Motor neuron (in vitro differentiated cells): ENCODE data around the gene GRID1. TPM values are rescaled to one million over a fixed set of nuclear protein-coding genes. Genes with fewer than 3 reads are reported as not detected.

Experiments
- ATAC-seq, 8 experiments: fragments of 200-7000 bp; cut with Tn5 transposase; replicated peaks in 6 of 8; 2 replicates each; pipeline ENCODE4 v1.8.0; 2021; ENCODE audit warnings: mild to moderate bottlenecking in 8 of 8, moderate library complexity in 8 of 8
- H3K27ac ChIP-seq, 2 donors: fragments of 250-450 bp; sonication (Bioruptor Pico); 2 replicates each; pipeline ENCODE4 v1.9.0; 2021; ENCODE audit warnings: antibody characterized with exemption in 2 of 2, mild to moderate bottlenecking in 2 of 2, moderate library complexity in 1 of 2
- H3K4me1 ChIP-seq, 2 donors: fragments of 250-450 bp; sonication (Bioruptor Pico); replicated peaks in 1 of 2; 2 replicates each; pipeline ENCODE4 v1.6.1; 2021; ENCODE audit warnings: antibody characterized with exemption in 2 of 2, mild to moderate bottlenecking in 2 of 2, moderate library complexity in 1 of 2
- H3K4me3 ChIP-seq, 5 donors: fragments of 250-450 bp; sonication (Bioruptor Pico); 2 replicates each; pipeline ENCODE4 v1.9.0; 2021; ENCODE audit warnings: antibody characterized with exemption in 5 of 5, mild to moderate bottlenecking in 5 of 5, moderate library complexity in 4 of 5
- WGBS, 10 experiments: fragments of 450-650 bp; shearing (Covaris generic); methylation state at CpG; one replicate each; pipeline ENCODE4 v1.0.0; 2022; 5-methylcytosine and 5-hydroxymethylcytosine counted together
- in situ Hi-C, 9 experiments: fragments of 400-800 bp; cut with MboI; loops; one replicate each; pipeline ENCODE4 v1.15.0; 2021; ENCODE audit warnings: low sequenced_read_pairs in 9 of 9, low pct_unique_long_range_greater_than_20kb in 2 of 9; ENCODE audit not compliant: unreplicated experiment in 9 of 9
- total RNA-seq, 8 experiments: library from RNA; unstranded; fragments of 300-600 nt; gene quantifications; 2 replicates each; pipeline versions ENCODE4 v1.2.3 to v1.2.4, GENCODE V29; 2022

Gene GRID1
- total RNA-seq, 8 experiments from 2014 or later, result 0.15 to 10.0 (median 6.0) TPM

GRCh38 chr10:85638797-85639196, 727.8 kb downstream of the GRID1 start:
- ATAC-seq, result no peak
- Histone ChIP-seq H3K4me1 (peaks cover 0 to 13% of the 10 kb centered on the region in 2 donors), H3K4me3 (no peak overlapping the region), H3K27ac (no peak overlapping the region)
- in situ Hi-C loops, result no loop called here

GRCh38 chr10:85635650-85636049, 730.9 kb downstream of the GRID1 start:
- 20 to 79% (median 64%) methylated on average over 1 to 5 of the region's 5 CpGs; no CpG with 5 or more reads in 3 of the 10 experiments for WGBS, 10 experiments
- ATAC-seq, result no peak

DNA sequence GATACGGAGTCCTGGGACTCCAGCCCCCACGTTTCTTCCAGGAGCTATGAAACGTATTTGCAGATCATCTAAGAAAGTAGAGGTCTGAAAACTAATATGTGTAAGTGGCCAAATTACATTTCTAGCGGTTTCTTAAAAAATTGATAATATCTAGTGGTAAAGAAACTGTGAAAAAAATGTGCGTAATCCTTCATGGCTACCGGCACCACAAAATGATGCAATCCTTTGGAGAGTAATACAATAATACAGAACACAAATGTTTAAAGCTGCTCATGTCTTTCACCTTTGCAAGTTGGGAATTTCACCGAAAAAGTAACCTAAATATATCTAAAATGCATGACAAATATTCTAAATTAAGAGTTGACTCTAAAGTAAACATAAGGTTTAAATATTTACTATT, 742.1 kb downstream of the GRID1 start:
- ATAC-seq, result no peak
- H3K27ac ChIP-seq, result no peak overlapping the region
- H3K4me1 ChIP-seq, result peaks cover 0 to 4% of the 10 kb centered on the region in 2 donors
- in situ Hi-C loops, result no loop called here
- H3K4me3 ChIP-seq, result no peak overlapping the region
- WGBS, 10 experiments, result 10 to 97% (median 79%) methylated on average over 2 to 7 of the region's 7 CpGs

More at GRCh38 chr10:85635650-85636049, 730.9 kb downstream of the GRID1 start:
- H3K4me3 ChIP-seq, result no peak overlapping the region
- H3K27ac ChIP-seq, result no peak overlapping the region
- in situ Hi-C loops, result no loop called here
- H3K4me1 ChIP-seq, result no peaks in the 10 kb centered on the region

GRCh38 chr10:85623758-85624157, 742.8 kb downstream of the GRID1 start:
- no peak overlapping the region for H3K4me3 ChIP-seq
- no peak overlapping the region for H3K27ac ChIP-seq
- no peak for ATAC-seq
- in situ Hi-C loops, result no loop called here
- H3K4me1 ChIP-seq, result peaks cover 0 to 4% of the 10 kb centered on the region in 2 donors

DNA sequence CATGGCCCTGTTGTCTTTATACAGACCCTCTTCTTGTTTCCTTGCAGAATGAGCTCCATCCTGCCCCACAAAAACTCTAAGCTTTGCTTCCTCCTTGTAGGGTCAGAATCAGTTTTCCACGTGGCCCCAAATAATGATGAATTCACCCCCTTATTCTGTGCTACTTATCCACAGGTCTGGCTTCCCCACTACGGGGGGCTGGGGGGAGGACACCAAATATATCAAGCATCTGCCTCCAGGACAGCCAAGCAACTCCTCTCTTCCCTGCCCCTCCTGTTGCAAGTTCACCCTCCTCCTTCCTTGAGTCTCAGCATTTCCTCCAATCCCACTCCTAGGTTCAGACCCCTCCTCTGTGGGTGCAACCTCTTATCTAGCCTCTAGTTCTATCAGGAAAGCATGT, 743.3 kb downstream of the GRID1 start:
- 0 to 80% (median 40%) methylated on average over 1 to 2 of the region's 2 CpGs; no CpG with 5 or more reads in 1 of the 10 experiments for WGBS, 10 experiments
- Histone ChIP-seq H3K4me1 (peaks cover 0 to 4% of the 10 kb centered on the region in 2 donors), H3K4me3 (no peak overlapping the region), H3K27ac (no peak overlapping the region)
- in situ Hi-C loops, result no loop called here
- ATAC-seq, result no peak

GRCh38 chr10:85622425-85622824, 744.2 kb downstream of the GRID1 start:
- 27 to 100% (median 95%) methylated on average over 1 to 3 of the region's 3 CpGs; no CpG with 5 or more reads in 3 of the 10 experiments for WGBS, 10 experiments
- no peak overlapping the region for H3K4me3 ChIP-seq
- H3K4me1 ChIP-seq, result peaks cover 0 to 4% of the 10 kb centered on the region in 2 donors
- in situ Hi-C loops, result no loop called here
- no peak overlapping the region for H3K27ac ChIP-seq
- ATAC-seq, result no peak

DNA sequence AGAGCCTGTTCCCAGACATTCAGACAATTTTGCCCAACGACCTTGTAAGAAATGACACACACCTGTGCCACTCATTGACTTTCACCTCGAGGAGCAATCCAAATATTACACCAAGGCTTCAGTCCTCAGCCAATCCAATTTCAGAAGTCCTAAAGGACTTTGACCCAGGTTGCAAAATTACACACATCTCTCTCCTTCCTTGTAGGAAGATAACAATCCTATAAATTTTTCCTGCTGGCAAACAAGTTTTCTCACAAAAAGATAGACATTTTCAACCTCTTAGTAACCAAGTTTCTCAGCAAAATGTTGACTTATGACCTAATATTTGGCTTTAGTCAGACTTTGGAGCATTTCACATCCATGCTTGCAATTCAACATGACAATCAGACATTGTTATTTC, 745.0 kb downstream of the GRID1 start:
- no peak for ATAC-seq
- no peak overlapping the region for H3K27ac ChIP-seq
- WGBS, 10 experiments, result 0 to 62% (median 0%) methylated on average over 1 to 2 of the region's 2 CpGs; no CpG with 5 or more reads in 7 of the 10 experiments
- in situ Hi-C loops, result no loop called here
- H3K4me1 ChIP-seq, result peaks cover 0 to 4% of the 10 kb centered on the region in 2 donors
- no peak overlapping the region for H3K4me3 ChIP-seq

DNA sequence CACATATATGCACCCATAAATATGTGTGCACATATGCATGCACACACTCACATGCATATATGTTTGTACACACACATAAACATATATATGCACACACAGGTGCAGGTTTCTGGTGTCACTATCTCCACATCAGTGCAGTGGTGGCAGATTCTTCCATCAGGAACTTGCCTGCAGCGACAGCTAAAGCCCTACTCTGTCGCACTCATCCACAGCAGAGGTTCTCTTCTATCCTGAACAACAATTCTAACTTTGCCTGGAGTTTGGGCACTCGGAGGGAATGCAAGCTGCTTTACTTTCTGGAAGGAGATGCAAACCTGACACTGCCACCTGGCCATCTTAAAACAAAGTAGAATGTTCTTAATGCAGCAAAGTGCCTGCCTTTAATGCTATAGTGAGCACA, 745.8 kb downstream of the GRID1 start:
- Histone ChIP-seq H3K4me1 (peaks cover 0 to 4% of the 10 kb centered on the region in 2 donors), H3K4me3 (no peak overlapping the region), H3K27ac (no peak overlapping the region)
- 50 to 100% (median 91%) methylated on average over 1 to 3 of the region's 3 CpGs; no CpG with 5 or more reads in 7 of the 10 experiments for WGBS, 10 experiments
- ATAC-seq, result no peak
- in situ Hi-C loops, result no loop called here

- no peak for ATAC-seq
- no peak overlapping the region for H3K27ac ChIP-seq
- WGBS, 10 experiments, result 40 to 100% (median 94%) methylated on average over 1 to 9 of the region's 9 CpGs; no CpG with 5 or more reads in 3 of the 10 experiments
- H3K4me3 ChIP-seq, result no peak overlapping the region
- in situ Hi-C loops, result no loop called here
- peaks cover 0 to 4% of the 10 kb centered on the region in 2 donors for H3K4me1 ChIP-seq
These were observed 746.8 kb downstream of the GRID1 start for GRCh38 chr10:85619832-85620231.

GRCh38 chr10:85618841-85619240, 747.8 kb downstream of the GRID1 start:
- H3K27ac ChIP-seq, result no peak overlapping the region
- no peak overlapping the region for H3K4me3 ChIP-seq
- 20 to 83% (median 53%) methylated on average over 1 to 2 of the region's 3 CpGs; no CpG with 5 or more reads in 6 of the 10 experiments for WGBS, 10 experiments
- in situ Hi-C loops, result no loop called here
- no peak for ATAC-seq
- no peaks in the 10 kb centered on the region for H3K4me1 ChIP-seq

DNA sequence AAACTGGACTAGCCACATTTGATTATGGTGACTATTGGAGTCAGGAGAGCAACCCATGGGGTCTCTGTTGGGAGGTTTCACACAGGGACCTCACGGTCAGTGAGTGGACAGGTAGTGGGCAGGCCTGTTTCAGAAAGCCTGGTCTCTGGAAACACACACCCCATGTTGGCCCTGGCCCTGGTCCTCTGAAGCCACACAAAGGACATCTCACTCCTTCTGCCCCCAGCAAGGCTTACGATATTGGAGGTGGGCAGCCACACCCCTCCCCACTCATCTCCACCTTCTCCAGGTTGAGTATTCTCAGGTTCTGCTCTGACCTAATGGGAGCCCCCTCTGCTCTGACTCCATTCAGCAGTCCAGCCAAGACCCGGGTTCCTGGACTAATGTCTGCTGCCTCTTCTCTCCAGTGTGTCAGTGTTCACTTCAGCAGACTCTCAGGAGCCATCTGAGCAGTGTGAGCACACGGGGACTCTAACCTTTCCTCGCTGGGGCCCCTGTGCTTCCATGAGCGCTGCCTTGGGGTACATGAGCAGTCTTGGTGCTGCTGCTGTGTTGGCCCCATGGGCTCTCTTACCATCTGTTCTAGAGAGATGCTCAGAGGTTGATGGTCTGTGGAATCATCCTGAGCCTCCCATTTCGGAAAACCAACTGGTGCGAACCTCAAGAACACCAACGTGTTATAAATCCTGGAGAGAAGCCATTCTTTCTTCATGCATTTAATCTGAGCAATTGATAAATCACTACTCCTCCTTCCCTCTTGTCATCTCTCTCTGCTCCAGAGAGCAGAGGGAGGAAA, 748.6 kb downstream of the GRID1 start:
- Histone ChIP-seq H3K4me1 (no peaks in the 10 kb centered on the region), H3K4me3 (no peak overlapping the region), H3K27ac (no peak overlapping the region)
- no peak for ATAC-seq
- in situ Hi-C loops, result no loop called here
- 0 to 100% (median 83%) methylated on average over 1 to 9 of the region's 9 CpGs for WGBS, 10 experiments

DNA sequence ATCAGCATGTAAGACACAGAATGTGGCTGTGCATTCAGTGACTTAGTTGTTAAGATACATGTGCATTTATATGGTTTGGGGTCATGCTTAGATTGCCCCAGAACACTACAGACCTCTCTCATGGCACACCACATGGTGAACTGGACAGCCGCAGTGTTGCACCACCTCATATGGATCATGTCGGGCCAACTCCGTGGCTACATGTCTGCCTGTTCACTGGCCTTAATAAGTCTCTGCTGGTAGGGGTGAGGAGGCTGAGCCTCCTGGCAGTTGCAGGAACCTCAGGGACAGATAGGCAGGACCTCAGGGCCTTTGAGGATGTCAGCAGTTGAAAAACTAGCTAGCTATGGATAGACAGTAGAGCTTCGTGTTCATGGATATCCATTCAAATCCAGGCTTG, 751.0 kb downstream of the GRID1 start:
- H3K4me3 ChIP-seq, result no peak overlapping the region
- H3K4me1 ChIP-seq, result peaks cover 0 to 10% of the 10 kb centered on the region in 2 donors
- 71 to 100% (median 71%) methylated on average over 1 to 4 of the region's 4 CpGs; no CpG with 5 or more reads in 7 of the 10 experiments for WGBS, 10 experiments
- in situ Hi-C loops, result no loop called here
- no peak for ATAC-seq
- H3K27ac ChIP-seq, result no peak overlapping the region

DNA sequence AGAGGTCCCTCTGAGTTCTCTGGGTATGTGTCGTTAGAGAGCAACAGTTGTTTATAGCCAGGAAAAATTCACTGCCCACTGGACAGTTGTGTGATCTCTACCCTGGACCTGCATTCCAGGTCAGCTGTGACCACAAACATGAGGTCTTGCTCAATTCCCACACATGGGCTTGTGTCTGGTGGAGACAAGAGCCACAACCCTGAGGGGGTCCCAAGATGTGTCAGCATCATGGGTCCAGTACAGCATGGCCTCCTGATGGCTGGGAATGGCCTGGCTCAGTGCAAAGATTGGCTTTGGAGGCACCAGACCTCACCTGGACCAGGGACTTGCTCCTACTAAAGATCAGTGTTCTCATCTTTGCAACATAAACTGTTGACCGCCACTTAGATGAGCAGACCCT, 751.6 kb downstream of the GRID1 start:
- no peak for ATAC-seq
- in situ Hi-C loops, result no loop called here
- Histone ChIP-seq H3K4me1 (peaks cover 5 to 11% of the 10 kb centered on the region in 2 donors), H3K27ac (no peak overlapping the region), H3K4me3 (no peak overlapping the region)
- 100% methylated on average over 1 to 2 of the region's 2 CpGs; no CpG with 5 or more reads in 7 of the 10 experiments for WGBS, 10 experiments

DNA sequence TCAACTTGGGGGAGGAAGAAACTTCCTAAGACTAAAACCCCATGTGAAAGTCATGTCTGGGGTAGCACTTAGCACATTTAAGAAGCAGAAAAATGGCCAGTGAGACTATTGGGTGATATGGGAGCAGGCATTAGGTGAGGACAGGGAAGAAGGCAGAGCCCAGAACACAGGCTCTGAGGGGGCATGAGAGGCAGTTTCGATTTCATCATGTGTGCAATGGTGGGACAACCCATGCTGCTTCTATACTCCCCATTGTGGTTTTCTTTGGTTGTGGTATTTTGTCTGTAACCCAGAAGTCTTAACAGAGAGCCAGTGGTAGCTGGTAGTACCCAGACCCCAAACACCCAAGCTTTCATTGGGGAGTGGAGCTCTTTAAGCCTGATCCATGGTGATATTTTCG, 752.0 kb downstream of the GRID1 start:
- Histone ChIP-seq H3K4me1 (peaks cover 10 to 12% of the 10 kb centered on the region in 2 donors), H3K27ac (no peak overlapping the region), H3K4me3 (no peak overlapping the region)
- 33 to 100% (median 87%) methylated on average over 1 to 2 of the region's 2 CpGs; no CpG with 5 or more reads in 6 of the 10 experiments for WGBS, 10 experiments
- no peak for ATAC-seq
- in situ Hi-C loops, result no loop called here
